ENCODE results near the gene MED23. TPM values are rescaled to one million over a fixed set of nuclear protein-coding genes. Genes with fewer than 3 reads are reported as not detected.
A peak's percentile ranks its signal among the peaks of the same experiment; 100 is the strongest.

The MED23 gene, protein sequence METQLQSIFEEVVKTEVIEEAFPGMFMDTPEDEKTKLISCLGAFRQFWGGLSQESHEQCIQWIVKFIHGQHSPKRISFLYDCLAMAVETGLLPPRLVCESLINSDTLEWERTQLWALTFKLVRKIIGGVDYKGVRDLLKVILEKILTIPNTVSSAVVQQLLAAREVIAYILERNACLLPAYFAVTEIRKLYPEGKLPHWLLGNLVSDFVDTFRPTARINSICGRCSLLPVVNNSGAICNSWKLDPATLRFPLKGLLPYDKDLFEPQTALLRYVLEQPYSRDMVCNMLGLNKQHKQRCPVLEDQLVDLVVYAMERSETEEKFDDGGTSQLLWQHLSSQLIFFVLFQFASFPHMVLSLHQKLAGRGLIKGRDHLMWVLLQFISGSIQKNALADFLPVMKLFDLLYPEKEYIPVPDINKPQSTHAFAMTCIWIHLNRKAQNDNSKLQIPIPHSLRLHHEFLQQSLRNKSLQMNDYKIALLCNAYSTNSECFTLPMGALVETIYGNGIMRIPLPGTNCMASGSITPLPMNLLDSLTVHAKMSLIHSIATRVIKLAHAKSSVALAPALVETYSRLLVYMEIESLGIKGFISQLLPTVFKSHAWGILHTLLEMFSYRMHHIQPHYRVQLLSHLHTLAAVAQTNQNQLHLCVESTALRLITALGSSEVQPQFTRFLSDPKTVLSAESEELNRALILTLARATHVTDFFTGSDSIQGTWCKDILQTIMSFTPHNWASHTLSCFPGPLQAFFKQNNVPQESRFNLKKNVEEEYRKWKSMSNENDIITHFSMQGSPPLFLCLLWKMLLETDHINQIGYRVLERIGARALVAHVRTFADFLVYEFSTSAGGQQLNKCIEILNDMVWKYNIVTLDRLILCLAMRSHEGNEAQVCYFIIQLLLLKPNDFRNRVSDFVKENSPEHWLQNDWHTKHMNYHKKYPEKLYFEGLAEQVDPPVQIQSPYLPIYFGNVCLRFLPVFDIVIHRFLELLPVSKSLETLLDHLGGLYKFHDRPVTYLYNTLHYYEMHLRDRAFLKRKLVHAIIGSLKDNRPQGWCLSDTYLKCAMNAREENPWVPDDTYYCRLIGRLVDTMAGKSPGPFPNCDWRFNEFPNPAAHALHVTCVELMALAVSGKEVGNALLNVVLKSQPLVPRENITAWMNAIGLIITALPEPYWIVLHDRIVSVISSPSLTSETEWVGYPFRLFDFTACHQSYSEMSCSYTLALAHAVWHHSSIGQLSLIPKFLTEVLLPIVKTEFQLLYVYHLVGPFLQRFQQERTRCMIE (N-terminal part only)
- 10 to 100 TPM in 1 of 3 donors, 1 to 10 TPM in 2; 5.9 to 18.0 (median 9.5) TPM for polyA plus RNA-seq

DNA sequence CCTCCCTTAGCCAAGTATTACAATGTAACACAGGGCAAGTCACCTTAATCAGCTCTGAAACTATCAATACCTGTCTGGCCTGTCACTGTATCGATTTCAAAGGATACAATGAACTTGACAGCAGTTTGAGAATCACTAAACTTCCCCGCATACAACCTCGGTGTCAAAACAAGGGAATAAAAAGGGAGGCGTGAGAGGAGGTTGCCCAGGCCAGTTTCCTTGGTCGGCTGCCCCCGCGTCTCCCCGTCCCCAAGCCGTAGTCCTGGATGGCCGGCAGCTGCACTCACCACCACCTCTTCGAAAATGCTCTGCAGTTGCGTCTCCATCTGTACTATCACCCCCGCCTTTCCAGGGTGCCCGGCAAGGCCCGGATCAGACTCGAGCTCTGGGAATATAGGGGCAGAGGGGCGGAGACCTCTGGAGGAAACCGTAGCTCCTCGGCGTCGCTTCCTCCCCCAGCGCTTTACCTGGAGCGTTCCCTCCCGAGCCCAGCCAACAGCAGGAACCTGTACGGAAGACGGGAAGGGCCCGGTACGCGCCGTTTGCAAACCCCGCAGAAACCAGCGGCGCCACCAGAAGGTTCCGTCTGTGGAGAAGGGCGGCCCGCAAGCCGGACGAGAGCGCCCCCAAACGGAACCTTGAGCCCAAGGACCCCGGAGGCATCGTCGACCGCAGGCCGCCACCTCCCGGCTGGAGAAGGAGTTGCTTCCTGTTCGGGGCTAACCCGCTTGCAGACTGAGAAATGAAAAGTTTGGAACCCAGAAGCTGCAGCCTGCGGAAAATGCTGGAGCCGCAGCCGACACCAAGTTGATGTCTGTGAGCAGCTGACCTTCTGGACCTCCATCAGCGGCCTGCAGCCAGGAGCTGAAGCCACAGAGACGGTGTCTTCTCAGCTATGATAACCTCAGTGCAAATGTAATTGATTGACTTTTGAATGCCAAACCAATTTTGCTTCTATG lies at the start of gene MED23:
TSS of gene MED23 (minus strand) at position 519 of the 959 bp plus-strand sequence. CDS start at position 326, 193 bp downstream.
- peaks cover 0 to 6% (median 4%) of the 10 kb centered on the region in 3 donors for H3K27me3 Mint-ChIP-seq (ENCODE audit: low read depth in 3 of 3)
- peaks cover 33 to 36% of the 10 kb centered on the region in 2 donors for H3K4me1 Mint-ChIP-seq
- peak within 1 kb of the TSS; percentile 97 to 100 (median 99) for H3K4me3 Mint-ChIP-seq
- peak within 1 kb of the TSS; percentile 91 to 96 (median 94) for H3K27ac Mint-ChIP-seq
- no peaks in the 10 kb centered on the region for H3K9me3 Mint-ChIP-seq
- H3K36me3 Mint-ChIP-seq = peaks cover 8% of the 10 kb centered on the region in 3 donors
- DNase-seq = peak; percentile 91 to 94 (median 91)

DNA sequence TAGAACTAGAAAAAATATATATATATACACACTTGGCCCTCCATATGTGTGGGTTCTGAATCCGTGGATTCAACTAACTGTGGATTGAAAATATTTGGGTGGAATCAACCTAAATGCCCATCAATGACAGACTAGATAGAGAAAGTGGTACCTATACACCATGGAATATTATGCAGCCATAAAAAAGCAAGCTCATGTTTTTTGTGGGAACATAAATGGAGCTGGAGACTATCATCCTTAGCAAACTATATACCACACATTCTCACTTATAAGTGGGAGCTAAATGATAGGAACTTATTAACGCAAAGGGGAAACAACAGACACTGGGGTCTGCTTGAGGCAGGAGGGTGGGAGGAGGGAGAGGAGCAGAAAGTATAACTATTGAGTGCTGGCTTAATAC lies 45.1 kb upstream of the MED23 start:
- no peak overlapping the region for H3K27ac Mint-ChIP-seq
- no peaks in the 10 kb centered on the region for H3K4me1 Mint-ChIP-seq
- peaks cover 0 to 4% (median 0%) of the 10 kb centered on the region in 3 donors for H3K36me3 Mint-ChIP-seq
- no peak for DNase-seq
- peaks cover 2 to 3% (median 2%) of the 10 kb centered on the region in 3 donors for H3K27me3 Mint-ChIP-seq (ENCODE audit: low read depth in 3 of 3)
- no peak overlapping the region for H3K4me3 Mint-ChIP-seq
- no peaks in the 10 kb centered on the region for H3K9me3 Mint-ChIP-seq

DNA sequence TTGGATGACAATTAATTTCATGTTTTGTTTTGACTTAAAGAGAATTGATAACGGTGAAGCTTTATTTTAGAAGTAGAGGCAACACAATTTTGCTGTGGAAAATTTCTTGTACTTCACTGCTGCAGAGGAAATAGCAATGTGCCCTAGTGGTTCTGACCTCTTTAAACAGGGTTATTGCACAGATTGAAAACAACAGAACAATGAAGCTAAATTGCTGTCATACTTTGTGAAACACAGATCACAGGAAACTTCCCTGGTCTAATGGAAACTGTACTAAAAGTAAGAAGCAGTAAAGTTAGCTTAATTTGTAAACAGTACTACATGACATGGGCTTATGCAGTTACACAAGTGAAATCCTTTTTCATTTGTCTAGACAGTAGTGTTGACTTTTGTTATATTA lies 41.8 kb upstream of the MED23 start:
- Mint-ChIP-seq H3K4me3 (no peak overlapping the region), H3K27ac (no peak overlapping the region), H3K36me3 (peaks cover 0 to 4% (median 0%) of the 10 kb centered on the region in 3 donors), H3K4me1 (no peaks in the 10 kb centered on the region), H3K9me3 (no peaks in the 10 kb centered on the region), H3K27me3 (ENCODE audit: low read depth in 3 of 3) (peaks cover 1 to 6% (median 5%) of the 10 kb centered on the region in 3 donors)
- DNase-seq = no peak

DNA sequence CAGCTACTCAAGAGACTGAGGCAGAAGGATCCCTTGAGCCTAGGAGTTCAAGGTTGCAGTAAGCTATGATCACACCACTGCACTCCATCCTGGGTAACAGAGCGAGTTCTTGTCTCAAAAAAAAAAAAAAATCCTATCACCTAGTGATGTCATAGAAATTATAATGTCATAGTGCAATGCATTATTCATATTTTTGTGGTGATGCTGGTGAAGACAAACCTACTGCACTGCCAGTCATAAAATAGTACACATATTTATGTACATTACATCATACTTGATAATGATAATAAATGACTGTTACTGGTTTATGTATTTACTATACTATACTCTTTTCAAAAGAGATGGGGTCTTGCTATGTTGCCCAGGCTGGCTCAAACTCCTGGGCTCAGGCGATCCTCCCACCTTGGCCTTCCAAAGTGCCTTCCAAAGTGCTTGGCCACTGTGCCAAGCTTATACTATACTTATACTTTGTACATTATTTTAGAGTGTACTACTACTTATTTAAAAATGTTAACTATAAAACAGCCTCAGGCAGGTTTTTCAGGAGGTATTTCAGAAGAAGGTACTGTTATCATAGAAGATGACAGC lies 35.6 kb upstream of the MED23 start:
- Mint-ChIP-seq H3K4me3 (no peak overlapping the region), H3K27ac (no peak overlapping the region), H3K4me1 (peaks cover 0 to 1% of the 10 kb centered on the region in 2 donors), H3K9me3 (no peaks in the 10 kb centered on the region), H3K27me3 (ENCODE audit: low read depth in 3 of 3) (peaks cover 1 to 5% (median 4%) of the 10 kb centered on the region in 3 donors), H3K36me3 (no peaks in the 10 kb centered on the region)
- DNase-seq = no peak

DNA sequence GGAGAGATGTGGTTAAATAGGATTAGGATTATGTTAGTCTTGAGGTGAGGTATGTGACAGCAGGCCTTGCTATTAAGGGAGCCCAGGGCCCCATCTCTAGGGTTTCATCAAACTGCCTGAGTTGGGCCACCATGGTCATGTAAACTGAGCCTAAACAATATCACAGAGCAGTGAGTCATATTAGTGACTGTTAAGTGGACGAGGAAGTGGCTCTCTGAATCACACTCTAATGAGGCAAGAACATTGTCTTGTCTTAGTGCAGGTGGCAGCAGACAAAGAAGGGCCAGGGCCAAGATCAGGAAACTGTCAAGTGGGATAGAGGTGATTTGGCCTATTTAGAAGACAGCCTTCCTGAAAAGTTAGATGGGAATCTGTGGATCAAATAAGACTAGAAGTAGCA lies 32.2 kb upstream of the MED23 start:
- no peak for DNase-seq
- peaks cover 0 to 14% of the 10 kb centered on the region in 2 donors for H3K4me1 Mint-ChIP-seq
- H3K27me3 Mint-ChIP-seq (ENCODE audit: low read depth in 3 of 3) = peaks cover 0 to 4% (median 0%) of the 10 kb centered on the region in 3 donors
- no peaks in the 10 kb centered on the region for H3K36me3 Mint-ChIP-seq
- no peaks in the 10 kb centered on the region for H3K9me3 Mint-ChIP-seq
- H3K27ac Mint-ChIP-seq = no peak overlapping the region
- no peak overlapping the region for H3K4me3 Mint-ChIP-seq

DNA sequence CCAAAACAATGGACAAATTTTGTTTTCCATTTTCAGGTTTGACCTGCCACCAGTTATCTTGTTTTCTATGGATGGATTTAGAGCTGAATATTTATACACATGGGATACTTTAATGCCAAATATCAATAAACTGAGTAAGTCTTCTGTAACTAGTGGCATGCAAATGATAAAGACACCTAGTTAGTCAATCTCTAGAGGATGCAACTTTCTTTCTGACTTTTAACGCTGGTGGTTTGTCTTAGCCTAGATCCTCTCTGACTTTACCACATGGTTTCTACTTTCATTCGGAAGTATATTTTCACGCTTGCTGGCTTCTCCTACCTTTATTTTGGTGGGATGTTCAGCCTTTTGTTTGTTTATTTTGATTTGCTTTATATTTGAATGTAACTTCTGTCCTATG lies 30.2 kb upstream of the MED23 start:
- H3K27me3 Mint-ChIP-seq (ENCODE audit: low read depth in 3 of 3) = peaks cover 0 to 4% (median 0%) of the 10 kb centered on the region in 3 donors
- H3K4me3 Mint-ChIP-seq = no peak overlapping the region
- peaks cover 0 to 14% of the 10 kb centered on the region in 2 donors for H3K4me1 Mint-ChIP-seq
- no peak overlapping the region for H3K27ac Mint-ChIP-seq
- no peaks in the 10 kb centered on the region for H3K36me3 Mint-ChIP-seq
- H3K9me3 Mint-ChIP-seq = no peaks in the 10 kb centered on the region
- no peak for DNase-seq

DNA sequence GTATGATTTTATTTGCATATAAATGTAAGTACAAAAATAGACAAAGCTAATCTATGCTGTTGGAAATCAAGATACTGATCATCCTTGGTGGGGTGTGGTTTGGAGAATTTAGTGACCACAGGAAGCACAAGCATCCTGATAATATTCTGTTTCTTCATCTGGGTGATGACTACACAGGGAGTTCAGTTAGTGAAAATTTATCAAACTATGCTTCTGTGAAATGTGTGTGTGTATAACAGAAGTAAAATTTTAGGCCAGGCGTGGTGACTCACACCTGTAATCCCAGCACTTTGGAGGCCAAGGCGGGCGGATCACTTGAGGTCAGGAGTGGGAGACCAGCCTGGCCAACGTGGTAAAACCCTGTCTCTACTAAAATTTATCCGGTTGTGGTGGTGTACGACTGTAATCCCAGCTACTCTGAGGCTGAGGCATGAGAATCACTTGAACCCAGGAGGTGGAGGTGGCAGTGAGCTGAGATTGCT lies 29.6 kb upstream of the MED23 start:
- Mint-ChIP-seq H3K36me3 (no peaks in the 10 kb centered on the region), H3K4me1 (peaks cover 0 to 14% of the 10 kb centered on the region in 2 donors), H3K27ac (no peak overlapping the region), H3K4me3 (no peak overlapping the region), H3K27me3 (ENCODE audit: low read depth in 3 of 3) (peaks cover 0 to 4% (median 0%) of the 10 kb centered on the region in 3 donors), H3K9me3 (no peaks in the 10 kb centered on the region)
- peak in 1 of 3 donors; percentile 10 for DNase-seq

DNA sequence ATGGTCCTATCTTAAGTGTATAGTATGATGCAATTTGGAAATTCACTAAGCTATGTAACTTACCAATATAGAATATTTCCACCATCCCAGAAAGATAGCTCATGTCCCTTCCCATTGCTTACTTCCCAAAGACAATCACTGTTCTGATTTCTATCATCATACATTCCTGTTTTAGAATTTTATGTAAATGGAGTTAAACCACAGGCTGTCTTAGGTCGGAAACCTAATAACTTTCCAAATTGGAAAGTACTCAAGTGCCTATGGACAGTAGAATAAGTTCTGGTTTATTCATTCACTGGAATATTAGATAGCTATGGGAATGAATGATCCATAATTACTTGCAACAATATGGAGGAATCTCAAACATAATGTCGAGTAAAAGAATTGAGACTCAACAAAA lies 29.2 kb upstream of the MED23 start:
- peaks cover 0 to 14% of the 10 kb centered on the region in 2 donors for H3K4me1 Mint-ChIP-seq
- H3K4me3 Mint-ChIP-seq = no peak overlapping the region
- H3K27ac Mint-ChIP-seq = no peak overlapping the region

DNA sequence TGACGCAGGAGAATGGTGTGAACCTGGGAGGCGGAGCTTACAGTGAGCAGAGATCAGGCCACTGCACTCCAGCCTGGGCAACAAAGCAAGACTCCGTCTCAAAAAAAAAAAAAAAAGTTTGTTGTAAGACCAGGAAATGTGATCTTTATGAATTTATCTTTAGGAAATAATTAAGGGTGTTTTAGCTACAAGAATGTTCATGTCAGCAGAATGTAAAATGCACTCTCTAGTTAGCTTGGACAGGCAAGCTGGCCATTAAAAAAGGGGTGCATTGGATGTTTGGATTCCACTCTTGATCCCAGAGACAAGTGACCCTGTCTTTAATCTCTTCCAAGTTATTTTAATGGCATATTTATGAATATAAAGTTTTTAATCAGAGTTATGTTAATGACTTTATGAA lies 28.6 kb upstream of the MED23 start:
- Mint-ChIP-seq H3K27me3 (ENCODE audit: low read depth in 3 of 3) (peaks cover 0 to 4% (median 2%) of the 10 kb centered on the region in 3 donors), H3K36me3 (no peaks in the 10 kb centered on the region), H3K4me3 (no peak overlapping the region), H3K9me3 (no peaks in the 10 kb centered on the region), H3K4me1 (peaks cover 0 to 14% of the 10 kb centered on the region in 2 donors), H3K27ac (no peak overlapping the region)
- no peak for DNase-seq

More for the DNA sequence above, 29.2 kb upstream of the MED23 start:
- H3K36me3 Mint-ChIP-seq = no peaks in the 10 kb centered on the region
- DNase-seq = no peak
- peaks cover 0 to 4% (median 0%) of the 10 kb centered on the region in 3 donors for H3K27me3 Mint-ChIP-seq (ENCODE audit: low read depth in 3 of 3)
- H3K9me3 Mint-ChIP-seq = no peaks in the 10 kb centered on the region

DNA sequence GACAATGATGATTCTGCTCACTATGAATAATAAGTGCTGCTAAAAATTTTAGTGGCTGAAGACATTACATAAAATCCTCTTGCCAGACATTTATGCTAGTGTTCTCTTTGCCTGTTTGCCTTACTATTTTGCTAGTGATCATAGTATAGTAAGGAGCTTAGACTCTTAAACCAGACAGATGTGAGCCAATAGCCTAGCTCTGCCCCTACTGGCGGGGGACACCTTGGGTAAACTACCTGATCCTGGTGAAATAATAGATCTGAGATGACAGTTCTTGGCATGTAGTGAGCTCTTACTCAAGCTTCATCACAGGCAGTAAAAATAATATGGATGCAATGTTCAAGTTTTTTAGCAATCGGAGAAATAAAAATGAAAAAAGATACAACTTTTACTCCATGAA lies 27.9 kb upstream of the MED23 start:
- no peak for DNase-seq
- Mint-ChIP-seq H3K4me3 (no peak overlapping the region), H3K27ac (no peak overlapping the region), H3K27me3 (ENCODE audit: low read depth in 3 of 3) (peaks cover 0 to 4% (median 2%) of the 10 kb centered on the region in 3 donors), H3K36me3 (peaks cover 0 to 4% (median 0%) of the 10 kb centered on the region in 3 donors), H3K9me3 (no peaks in the 10 kb centered on the region), H3K4me1 (peaks cover 0 to 14% of the 10 kb centered on the region in 2 donors)

DNA sequence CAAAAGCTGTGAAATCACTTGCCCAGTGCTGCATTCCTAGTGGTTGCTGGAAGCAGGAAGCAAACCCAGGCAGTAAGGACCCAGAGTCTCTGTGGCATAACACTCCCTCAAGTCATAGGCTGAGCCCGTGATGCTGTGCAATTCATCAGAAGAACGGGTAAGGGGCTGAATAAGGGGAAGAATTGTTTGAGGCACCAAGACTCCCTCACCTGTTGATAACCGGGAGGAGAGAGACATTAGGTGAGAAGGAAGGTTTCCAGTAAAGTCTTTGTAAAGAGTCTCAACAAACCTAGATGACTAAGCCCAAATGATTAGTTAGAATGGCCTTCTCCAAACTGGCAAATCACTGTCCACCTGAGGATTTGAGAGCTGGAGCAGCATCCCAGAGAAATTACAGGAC lies 27.3 kb upstream of the MED23 start:
- H3K9me3 Mint-ChIP-seq = no peaks in the 10 kb centered on the region
- no peak for DNase-seq
- H3K4me3 Mint-ChIP-seq = no peak overlapping the region
- H3K27me3 Mint-ChIP-seq (ENCODE audit: low read depth in 3 of 3) = peaks cover 0 to 4% (median 2%) of the 10 kb centered on the region in 3 donors
- H3K4me1 Mint-ChIP-seq = peaks cover 0 to 14% of the 10 kb centered on the region in 2 donors
- peaks cover 0 to 4% (median 0%) of the 10 kb centered on the region in 3 donors for H3K36me3 Mint-ChIP-seq
- H3K27ac Mint-ChIP-seq = no peak overlapping the region

DNA sequence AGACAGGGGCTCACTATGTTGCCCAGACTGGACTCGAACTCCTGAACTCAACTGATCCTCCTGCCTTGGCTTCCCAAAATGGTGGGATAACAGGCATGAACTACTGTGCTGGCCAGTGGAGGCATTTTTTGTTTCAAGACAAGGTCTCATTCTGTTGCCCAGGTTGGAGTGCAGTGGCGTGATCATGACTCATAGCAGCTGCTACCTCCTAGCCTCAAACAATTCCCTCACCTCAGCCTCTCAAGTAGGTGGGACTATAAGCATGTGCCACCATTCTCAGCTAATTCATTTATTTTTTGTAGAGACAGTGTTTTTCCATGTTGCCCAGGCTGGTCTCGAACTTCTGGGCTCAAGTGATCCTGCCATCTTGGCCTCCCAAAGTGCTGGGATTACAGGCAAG lies 26.3 kb upstream of the MED23 start:
- peaks cover 0 to 4% (median 0%) of the 10 kb centered on the region in 3 donors for H3K36me3 Mint-ChIP-seq
- no peaks in the 10 kb centered on the region for H3K9me3 Mint-ChIP-seq
- H3K27me3 Mint-ChIP-seq (ENCODE audit: low read depth in 3 of 3) = peaks cover 0 to 4% (median 2%) of the 10 kb centered on the region in 3 donors
- DNase-seq = no peak
- H3K4me3 Mint-ChIP-seq = no peak overlapping the region
- H3K4me1 Mint-ChIP-seq = peaks cover 0 to 14% of the 10 kb centered on the region in 2 donors
- no peak overlapping the region for H3K27ac Mint-ChIP-seq

All from immature natural killer cell (primary cell).